ENCODE results near the gene METTL1.

METTL1 gene

DNA sequence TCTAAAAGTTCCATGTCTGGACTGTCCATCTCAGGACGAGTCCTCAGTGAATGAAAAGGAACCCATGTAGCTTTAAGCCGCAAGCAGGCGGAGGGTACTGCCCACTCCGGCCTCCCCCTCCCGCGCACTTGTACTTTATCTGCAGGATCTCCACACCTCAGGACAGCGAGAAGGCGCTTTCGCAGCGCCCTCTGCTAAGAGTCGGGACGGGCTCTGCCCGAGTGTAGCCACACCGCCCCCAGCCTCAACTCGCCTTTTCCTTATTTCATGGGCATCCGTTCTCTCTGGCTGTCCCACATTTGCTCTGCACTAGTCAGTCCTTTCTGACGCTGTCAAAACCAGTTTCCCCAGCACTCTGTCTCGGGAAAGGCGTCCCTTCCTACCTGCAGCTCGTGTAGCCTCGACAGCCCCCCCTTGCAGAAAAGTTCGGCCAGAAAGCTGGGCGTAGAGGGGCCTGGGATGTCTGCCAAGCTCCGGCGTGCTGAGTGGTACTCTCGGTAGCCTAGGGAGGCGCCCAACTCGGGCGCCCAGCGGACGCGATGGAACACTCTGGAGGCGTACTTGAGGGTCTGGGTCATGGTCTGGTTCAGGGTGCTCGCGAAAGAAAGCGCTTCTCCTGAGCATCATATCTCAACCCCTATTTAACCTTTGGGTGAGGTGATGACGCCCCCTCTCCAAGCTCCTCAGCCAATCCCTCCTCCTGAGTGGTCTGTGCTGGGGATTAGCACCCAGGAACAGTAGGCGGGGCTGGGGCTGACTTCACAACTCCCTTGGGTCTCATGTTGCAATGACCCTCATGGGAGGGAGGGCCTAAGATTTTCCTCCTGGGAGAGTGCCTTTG is 5.2 kb downstream of the METTL1 start, which contains the start of gene CYP27B1:
Gene CYP27B1, minus strand, starts transcription at position 615 of the 841 bp plus-strand sequence. Its CDS starts 37 bp downstream, at position 578.
- DNase-seq, result peak; percentile 47 to 54

DNA sequence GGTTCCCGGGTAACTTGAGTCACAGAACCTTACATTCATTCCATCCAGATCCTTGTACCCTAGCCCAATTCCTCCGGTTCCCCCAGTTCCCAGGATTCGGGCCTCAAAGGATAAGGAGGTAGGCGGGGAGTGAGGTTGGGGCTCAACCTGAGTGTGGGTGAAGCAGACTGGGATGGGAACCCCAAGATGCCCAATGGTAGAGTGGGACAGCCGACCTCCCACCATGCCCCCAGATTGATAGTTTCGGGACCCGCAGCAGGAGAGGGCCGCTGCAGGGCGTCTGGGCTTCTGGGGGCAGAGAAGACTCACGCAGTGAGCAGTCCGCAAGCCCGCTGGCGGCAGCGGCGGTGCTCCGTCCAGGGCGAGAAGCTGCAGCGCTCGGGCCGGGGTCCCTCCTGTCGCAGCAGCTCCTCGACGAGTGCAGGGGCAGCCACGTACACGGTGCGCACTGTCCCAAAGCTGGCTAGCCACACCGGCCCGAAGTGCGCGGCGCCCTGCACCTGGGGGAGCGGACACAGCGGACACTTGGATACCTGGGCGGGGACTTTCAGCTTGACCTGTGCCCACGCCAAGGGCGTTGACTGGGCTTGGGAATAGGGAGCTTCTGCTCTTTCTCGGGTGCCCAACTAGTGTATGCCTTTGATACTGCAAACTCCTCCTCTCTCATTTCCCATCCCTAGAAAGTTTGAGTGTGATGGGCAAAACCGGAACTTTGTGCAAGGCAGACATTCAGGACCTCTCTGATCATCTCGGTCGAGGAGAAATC is 6.0 kb downstream of the METTL1 start:
- DNase-seq, result no peak

DNA sequence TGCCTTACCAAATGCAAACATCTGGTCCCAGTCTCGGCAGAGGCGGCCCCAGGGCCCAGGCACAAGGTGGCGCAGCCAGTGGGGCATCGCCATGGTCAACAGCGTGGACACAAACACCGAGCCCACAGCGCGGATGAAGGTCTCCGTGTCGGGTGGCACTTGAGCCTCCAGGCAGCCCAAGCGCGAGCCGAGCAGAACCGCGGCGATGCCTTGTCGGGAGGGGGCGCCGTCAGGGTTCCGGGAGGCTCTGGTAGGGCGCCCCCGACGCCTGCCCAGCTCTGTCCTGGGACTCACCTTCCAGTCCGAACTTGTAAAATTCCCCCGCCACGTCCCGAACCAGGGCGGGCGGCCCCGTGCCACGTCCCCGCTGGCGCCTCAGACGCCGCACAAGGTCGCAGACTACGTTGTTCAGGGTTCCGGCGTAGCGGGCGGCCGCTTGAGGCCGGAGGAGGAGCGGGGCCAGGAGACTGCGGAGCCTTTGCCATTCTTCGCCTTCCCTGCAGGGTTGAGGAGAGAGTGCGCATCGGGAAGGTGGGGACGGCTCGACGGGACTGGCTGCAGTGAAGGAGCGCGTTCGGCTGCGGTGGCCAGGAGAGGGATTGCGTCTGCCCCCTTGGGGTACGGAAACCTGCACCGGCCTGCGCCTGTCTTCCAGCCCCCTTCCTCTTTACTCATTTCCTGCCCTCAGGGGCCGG is 6.8 kb downstream of the METTL1 start:
- DNase-seq, result peak; percentile 78 to 79

DNA sequence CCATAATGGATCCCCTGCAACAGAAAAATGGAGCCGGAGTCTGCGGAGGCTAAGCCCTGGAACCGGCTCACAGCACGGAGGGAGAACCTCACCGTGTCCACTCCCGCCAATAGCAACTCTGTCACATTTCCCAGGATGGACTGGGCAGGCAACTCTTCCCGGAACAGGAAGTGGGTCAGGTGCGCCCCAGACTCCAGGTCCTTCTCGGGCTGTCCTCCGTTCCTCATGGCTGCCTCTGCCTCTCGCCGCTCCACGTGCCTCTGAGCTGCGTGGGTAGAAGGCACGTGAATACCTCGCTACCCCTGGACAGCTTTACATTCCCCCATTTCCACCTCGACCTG is 7.3 kb downstream of the METTL1 start:
- no peak for DNase-seq

DNA sequence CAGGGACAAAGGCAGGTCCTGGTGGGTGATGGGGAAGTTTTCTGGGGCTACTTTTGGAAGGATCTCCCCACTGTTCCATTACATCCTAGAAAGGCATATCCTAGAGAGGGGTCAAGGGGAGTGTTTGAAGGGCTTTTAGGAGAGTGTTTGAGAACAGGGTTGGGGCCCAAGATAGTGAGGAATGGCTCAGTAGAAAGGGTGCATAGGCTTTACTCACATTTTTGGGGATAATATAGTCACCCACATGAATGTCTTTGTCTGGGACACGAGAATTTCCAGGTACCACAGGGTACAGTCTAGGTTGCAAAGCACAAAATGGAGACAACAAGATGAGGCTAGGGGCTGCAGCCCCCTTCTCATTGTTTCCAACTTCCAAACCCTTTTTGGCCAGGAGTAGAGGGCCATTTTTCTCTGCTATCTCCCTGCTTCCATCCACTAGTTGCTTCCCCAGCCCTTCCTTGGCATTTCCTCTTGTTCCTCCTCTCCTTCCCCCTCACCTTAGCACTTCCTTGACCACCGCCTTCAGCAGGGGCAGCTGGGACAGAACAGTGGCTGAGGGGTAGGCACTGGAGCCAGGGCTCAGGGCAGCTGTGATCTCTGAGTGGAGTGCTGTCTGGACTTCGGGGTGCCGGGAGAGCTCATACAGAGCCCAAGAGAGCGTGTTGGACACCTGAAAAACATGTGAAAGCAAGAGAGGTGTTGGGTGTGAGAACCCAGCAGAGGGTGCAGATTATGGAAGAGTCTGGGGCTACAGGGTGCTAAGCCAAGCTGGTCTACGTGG is 7.8 kb downstream of the METTL1 start:
- no peak for DNase-seq

DNA sequence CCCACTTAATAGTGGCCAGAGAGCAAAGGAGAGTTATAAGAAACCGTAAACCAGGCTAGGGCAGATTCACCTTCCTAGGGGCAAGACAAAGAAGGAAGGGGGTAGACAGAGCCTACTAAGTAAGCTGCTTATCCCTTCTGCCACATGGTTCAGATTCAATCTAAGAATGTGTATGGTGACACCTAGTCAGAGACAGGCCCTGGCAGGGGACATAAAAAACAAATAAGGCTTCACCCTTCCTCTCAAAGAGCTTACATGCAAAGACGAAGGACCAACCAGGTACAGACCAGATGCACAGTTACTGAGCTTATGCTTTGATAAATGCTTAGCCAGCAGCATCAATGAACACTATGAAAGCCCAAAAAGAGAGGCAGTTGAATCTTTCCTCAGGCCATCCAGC is 9.4 kb downstream of the METTL1 start:
- DNase-seq, result no peak

DNA sequence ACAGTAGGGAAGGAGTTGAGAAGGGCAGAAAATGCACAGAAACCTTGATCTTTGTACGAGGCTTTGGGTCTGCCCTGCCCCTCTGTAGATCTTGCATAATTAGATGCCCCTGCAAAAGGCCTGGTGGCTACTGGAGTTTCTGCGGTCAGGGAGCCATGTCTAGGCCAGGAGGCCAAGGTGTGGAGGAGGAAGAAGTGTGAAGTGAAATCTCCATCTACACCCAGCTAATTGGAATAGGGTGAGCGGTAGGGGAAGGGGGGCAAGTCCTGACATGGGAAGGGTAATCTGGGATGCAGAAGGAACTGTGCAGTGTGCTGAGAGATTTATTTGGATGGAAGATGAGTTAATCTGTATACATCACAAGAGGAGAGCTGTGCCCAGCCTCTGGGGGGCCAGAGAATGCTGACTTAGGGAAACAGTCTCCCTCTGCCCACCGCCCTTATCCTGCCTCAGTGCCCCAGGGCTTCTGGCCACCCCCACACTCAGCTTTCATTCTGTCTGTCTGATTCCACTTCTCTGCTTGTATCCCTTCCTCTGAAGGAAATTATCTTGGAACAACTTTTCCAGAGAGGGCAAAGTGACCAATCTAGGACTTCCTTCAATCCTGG is 10.4 kb downstream of the METTL1 start:
- no peak for DNase-seq

DNA sequence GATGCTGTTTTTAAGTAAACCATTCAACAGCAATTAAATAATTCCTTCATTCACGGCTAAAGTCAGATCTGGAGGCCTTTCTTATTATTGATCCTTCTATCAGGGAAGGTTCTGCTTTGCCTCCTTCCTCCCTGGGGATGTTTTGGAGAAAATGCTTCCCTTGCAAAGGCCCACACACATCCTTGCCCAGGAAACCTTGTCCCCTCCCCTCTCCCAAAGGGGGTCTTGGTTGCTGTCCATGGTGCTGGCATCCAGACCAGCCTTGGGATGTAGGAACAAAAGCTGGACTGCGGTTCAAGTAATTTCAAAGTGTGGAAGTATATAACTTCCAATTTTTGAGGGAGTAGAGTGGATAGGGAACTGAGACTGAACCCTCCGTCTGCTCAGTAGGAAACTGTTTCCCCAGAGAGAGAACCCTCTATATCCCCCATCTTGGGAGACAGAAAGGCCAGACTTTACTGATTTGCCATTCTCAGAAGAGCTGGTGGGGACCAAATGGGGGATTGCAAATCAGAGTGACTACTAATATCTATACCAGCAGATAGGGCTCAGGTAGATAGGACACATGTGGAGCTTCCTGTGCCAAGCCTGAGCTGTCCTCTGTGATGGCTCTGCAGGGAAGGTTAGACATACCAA is 11.4 kb downstream of the METTL1 start:
- no peak for DNase-seq

DNA sequence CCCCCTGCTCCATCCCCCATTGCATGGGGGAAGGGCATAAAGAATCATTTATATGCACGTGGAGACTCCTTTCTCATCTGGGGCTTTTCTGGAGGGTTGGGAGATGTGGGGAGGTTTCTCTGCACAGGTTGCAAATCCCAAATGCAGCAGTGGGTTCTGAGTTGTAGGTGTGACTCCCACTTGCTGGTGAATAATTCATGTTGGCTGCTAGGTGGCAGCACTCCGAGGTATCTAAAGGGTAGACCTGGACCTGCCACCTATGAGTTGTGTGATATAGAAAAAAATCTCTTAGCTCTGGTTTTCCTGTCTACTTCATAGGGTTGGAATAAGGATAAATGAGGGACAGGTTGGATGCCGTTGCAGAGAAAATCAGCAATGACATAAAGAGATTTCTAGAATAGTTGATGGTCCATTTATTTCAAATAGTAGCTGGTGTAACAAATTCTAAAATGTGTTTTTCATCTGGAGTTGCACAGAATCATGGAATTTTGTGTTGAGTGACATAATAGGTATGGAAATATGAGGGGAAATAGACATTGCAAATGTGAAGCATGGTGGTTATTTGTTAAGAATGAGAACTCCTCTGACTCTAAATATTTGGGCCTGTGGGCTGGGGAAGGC is 12.4 kb downstream of the METTL1 start:
- DNase-seq, result peak in 1 of 2 experiments; percentile 45

DNA sequence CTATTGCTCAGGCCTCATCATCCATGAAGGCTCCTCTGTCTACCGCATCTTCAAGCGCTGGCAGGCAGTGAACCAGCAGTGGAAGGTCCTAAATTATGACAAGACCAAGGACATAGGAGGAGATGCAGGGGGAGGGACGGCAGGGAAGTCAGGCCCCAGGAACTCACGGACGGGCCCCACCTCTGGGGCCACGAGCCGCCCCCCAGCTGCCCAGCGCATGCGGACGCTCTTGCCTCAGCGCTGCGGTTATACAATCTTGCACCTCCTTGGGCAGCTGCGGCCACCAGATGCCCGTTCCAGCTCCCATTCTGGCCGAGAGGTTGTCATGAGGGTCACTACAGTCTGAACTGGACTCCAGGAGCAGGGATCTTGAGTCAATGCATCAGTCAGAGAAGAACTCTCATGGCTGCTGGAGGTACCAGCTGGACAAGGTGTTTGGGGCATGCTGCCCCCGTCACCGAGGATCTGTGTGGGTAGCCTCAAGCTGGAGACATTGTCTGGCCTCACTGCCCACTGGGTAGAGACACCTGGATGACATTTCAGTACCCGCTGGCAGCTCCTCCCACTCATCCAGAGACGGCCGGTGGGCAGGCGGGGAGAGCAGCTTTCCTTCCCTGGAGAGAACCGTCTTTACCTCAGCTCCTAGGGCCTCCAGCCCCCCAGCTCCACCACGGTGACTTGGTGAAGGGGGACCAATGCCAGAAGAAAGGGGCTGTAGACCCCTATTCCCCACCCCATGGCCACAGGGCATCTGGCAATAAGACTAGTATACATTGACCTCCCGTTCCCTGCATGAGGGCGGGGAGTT is 13.1 kb downstream of the METTL1 start:
- no peak for DNase-seq

DNA sequence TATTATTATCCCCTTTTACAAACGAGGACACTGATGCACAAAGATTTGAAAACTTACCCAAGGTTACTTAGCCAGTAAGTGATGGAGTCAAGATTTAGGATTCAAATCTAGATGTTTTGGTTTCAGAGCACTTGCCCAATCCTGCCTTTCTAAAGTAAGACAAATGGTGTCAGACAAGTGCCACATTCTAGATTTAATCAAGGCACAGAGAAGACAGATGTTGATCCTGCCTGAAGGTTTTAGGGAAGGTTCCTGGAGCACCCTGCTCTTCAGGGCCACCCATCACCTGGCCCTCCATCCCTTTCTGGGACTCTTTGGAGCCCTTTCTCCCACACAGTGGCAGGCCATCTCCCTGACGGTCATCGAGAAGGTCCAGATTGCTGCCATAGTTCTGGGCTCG is 14.1 kb downstream of the METTL1 start:
- DNase-seq, result no peak

DNA sequence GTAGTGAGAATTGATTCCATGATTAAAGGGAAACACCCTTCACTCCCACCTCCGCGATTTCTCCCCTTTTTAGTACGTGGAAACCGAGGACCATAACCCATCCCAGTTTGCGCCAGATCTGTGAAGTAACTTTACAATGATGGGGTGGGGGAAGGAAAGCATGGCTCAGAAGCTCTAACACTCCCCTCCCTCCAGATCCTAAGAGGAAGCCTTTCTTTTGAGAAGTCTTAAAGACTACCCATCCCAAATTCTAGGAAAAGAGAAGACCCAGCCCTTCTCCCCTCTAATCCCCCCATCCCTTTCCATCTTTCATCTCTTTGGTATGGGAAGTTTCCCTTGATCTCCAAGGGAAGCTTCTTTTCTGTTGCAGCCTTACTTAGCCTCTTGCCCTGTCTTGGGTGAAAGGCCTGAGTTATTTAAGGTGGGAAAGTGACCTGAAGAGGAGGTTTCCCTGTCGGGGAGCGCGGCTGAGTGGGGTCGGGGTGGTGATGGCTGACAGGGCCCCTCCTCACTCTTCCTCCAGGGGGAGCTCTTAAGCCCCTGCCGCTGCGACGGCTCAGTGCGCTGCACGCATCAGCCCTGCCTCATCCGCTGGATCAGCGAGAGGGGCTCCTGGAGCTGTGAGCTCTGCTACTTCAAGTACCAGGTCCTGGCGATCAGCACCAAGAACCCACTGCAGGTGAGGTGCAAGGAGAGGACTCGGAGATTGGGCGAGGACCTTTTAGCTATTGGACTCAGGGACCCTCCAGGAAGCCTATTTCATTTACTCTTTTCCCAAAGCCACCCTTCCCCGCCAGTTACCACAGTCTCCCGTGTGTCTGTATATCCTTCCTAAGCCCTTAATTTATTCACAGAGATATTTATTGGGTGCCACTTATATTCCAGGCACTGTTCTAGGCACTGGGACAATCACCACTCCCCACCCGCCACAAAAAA is 15.2 kb downstream of the METTL1 start:
- DNase-seq, result peak; percentile 79 to 84

DNA sequence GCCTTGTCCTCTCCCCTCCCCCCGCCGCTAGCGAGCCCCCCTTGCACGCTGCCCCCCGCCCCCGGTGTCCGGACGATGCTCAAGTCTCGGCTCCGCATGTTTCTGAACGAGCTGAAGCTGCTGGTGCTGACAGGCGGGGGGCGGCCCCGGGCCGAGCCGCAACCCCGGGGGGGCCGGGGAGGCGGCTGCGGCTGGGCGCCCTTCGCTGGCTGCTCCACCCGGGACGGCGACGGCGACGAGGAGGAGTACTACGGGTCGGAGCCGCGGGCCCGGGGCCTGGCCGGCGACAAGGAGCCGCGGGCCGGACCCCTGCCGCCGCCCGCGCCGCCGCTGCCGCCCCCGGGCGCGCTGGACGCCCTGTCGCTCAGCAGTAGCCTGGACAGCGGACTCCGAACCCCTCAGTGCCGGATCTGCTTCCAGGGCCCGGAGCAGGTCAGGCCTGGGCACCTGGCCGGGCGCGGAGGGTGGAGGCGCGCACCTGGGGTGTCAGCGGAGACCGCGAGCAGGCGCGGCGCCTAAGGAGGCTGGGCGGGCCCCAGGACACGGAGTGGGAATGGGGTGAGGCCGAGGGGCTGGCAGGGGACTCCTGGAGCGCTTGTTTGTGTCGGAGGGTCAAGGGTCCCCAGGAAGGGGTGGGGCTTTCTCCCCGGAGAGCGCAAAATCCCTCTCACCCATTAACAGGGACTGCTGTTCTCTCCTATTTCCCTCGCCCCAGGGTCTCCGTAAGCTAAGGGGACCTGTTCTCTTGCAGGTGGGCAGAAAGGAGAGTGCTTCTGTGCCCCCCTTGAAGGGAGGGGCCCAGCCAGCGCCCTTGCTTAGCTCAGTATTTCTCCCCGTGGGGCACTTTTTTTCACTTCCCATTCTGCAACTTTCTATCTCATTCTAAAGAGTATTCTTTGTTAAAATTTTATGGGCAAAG is 16.2 kb downstream of the METTL1 start:
- DNase-seq, result peak in 1 of 2 experiments; percentile 51

DNA sequence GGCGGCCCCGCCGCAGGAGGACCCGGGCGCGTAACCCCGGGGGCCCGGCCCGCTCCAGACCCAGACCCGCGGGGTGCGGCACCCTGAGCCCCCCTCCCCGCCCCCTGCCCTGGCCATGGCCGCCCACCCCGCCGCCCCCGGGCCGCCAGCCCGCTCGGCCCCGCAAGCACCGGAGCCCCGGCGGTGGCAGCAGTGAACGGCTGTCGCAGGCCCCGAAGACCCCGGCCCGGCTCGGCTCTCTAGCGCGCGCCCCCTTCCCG is 16.8 kb downstream of the METTL1 start:
- no peak for DNase-seq

DNA sequence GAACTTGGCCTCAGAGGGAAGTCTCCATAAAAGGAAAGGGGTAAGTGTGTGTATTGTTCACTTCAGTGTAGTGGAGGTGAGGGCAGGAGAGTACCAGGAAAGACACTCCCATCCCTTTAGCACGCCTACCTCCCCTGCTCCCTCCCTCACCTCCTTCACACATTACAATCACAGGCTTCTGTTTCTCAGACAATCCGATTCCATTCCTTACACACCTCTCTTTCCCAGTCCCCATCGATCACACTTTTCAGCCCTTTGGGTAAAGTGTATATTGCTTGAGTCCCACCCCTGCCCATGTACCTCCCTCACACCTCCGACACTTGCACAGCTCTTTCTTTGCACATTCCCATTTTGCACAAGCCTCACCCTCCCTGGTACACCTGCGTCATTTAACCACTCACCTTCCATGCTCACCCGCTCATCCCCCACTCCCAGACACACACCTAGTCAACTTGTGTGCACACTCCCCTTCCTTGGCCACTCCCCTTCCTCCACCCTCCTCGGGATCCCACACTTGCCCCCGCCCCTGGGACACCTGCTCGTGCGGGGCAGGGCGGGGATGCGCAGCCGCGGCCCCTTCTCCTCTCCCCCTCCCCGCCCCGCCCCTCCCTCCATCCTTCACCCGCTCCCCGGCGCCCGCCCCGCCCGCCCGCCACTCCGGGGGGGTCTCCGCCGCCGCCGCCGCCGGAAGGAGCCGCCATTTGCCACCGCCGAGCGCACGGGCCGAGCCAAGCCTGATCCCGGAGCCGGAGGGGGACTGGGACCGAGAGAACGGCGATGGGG is 17.3 kb downstream of the METTL1 start, which contains the start of gene MARCHF9:
Gene MARCHF9, plus strand, starts transcription at position 693 of the 783 bp plus-strand sequence. CDS start 426 bp downstream, outside the sequence.
- peak; percentile 89 to 90 for DNase-seq

DNA sequence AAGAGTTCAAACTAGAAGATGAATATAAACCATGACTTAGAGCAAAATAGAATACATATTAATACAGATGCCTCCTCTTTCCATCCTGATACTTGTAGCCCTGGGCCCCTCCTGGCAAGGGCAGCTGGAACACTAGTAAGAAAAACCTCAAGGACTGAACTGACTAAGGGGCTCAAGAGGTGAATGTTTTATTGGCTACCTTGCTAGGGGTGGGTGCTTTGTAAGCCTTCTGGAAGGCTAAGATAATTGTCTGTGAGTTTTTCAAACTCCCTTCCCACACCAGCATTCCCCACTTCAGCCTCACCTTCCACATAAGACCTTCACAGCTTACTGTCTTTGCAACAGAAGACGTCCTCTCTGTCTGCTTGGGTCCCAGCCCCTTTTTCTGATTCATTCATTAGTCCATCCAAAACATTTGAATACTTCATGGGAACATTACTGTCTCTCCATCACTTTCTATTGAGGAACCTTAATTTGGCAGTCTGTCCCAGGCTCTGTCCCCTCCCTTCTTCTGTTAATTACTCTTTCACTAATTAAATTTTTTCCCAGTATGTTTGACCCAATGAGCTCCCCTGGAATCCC is 18.1 kb downstream of the METTL1 start:
- DNase-seq, result no peak

DNA sequence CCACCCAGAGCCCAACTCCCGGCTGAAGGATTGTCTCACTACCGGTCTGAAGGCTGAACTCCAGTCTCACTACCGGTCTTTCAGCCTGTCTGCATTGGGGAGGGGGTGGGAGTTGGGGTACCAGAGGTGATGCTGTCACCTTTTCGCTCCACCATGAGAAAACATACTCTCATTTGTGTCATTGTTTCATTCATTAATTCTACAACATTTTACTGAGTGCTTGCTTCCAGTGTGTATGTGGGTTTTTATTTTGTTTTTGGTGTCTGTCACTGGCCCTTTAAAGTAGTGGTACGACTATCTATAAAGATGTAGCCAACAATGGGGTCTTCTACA is 19.3 kb downstream of the METTL1 start:
- DNase-seq, result no peak
